Renal cortical epithelial cell (primary cell): ENCODE measurements around the gene MMP25. TPM values are rescaled to one million over a fixed set of nuclear protein-coding genes. Genes with fewer than 3 reads are reported as not detected.
"Not testable (repeated sequence)": the region's sequence is repeated elsewhere in the genome, so short reads cannot be mapped to it uniquely, and the experiment has no call there.

Experiments used
- DNase-seq: peaks from one replicate; pipeline ENCODE4 v3.0.0-alpha.2; 2011; ENCODE audit warnings: low read depth
- total RNA-seq: library from RNA; depleted of rRNA; stranded (reverse); fragments of >200 nt; gene quantifications from 2 replicates; pipeline ENCODE4 v1.2.3, GENCODE V29; 2014

MMP25 gene
- total RNA-seq, 1 donor from 2014 or later = 0.10 TPM

GRCh38 chr16:3030222-3031212, 15.8 kb upstream of the MMP25 start:
- DNase-seq = no peak

- DNase-seq = no peak
Measured at GRCh38 chr16:3032624-3033023, 13.7 kb upstream of the MMP25 start.

GRCh38 chr16:3035289-3035971, 10.9 kb upstream of the MMP25 start:
- DNase-seq = no peak

GRCh38 chr16:3035972-3036725, 10.2 kb upstream of the MMP25 start:
- no peak for DNase-seq

- DNase-seq = no peak
Measured at GRCh38 chr16:3036726-3037315, 9.5 kb upstream of the MMP25 start, which contains the start of gene BICDL2. TSS of gene BICDL2 (minus strand) at chr16:3036944. CDS start at chr16:3035496, 1,448 bp downstream.

- DNase-seq = no peak
Measured at GRCh38 chr16:3038256-3038655, 8.1 kb upstream of the MMP25 start.

GRCh38 chr16:3038896-3039295, 7.5 kb upstream of the MMP25 start:
- no peak for DNase-seq

GRCh38 chr16:3042376-3042775, 4.0 kb upstream of the MMP25 start:
- no peak for DNase-seq

- no peak for DNase-seq
Measured at GRCh38 chr16:3044708-3045107, 1.7 kb upstream of the MMP25 start.

GRCh38 chr16:3046641-3047386, 453 bp downstream of the MMP25 start:
- no peak for DNase-seq

GRCh38 chr16:3047387-3047720, 993 bp downstream of the MMP25 start:
- no peak for DNase-seq

GRCh38 chr16:3049921-3050481, 3.6 kb downstream of the MMP25 start:
- DNase-seq = no peak

GRCh38 chr16:3050487-3050886, 4.1 kb downstream of the MMP25 start:
- no peak for DNase-seq

- DNase-seq = no peak
Measured at GRCh38 chr16:3051009-3051408, 4.6 kb downstream of the MMP25 start.

GRCh38 chr16:3051494-3051893, 5.1 kb downstream of the MMP25 start:
- no peak for DNase-seq

- DNase-seq = not testable (repeated sequence)
Measured at GRCh38 chr16:3052571-3053329, 6.4 kb downstream of the MMP25 start.

- not testable (repeated sequence) for DNase-seq
Measured at GRCh38 chr16:3053330-3053710, 7.0 kb downstream of the MMP25 start.

GRCh38 chr16:3054965-3055733, 8.8 kb downstream of the MMP25 start:
- DNase-seq = no peak

- DNase-seq = not testable (repeated sequence)
Measured at GRCh38 chr16:3055734-3056115, 9.4 kb downstream of the MMP25 start.
